Breast epithelium (tissue), 3 donors: Measurements from ENCODE around the gene BAIAP3.

Experiments
- POLR2A ChIP-seq: fragments of 450-650 bp; IDR thresholded peaks from one replicate; pipeline ENCODE4 v1.6.1; 2016; ENCODE audit warnings: antibody characterized with exemption, mild to moderate bottlenecking, moderate library complexity
- POLR2AphosphoS5 ChIP-seq, 3 donors: sonication (generic); formaldehyde crosslinking; IDR thresholded peaks; one replicate each; pipeline ENCODE4 v1.6.1; 2017; ENCODE audit warnings: antibody characterized with exemption in 3 of 3
- TF ChIP-seq, protein P1 (sequence below), 3 donors: fragments of 450-650 bp; IDR thresholded peaks; one replicate each; pipeline ENCODE4 v1.5.1; 2016 to 2017; ENCODE audit warnings: antibody characterized with exemption in 3 of 3, mild to moderate bottlenecking in 3 of 3, moderate library complexity in 3 of 3

DNA sequence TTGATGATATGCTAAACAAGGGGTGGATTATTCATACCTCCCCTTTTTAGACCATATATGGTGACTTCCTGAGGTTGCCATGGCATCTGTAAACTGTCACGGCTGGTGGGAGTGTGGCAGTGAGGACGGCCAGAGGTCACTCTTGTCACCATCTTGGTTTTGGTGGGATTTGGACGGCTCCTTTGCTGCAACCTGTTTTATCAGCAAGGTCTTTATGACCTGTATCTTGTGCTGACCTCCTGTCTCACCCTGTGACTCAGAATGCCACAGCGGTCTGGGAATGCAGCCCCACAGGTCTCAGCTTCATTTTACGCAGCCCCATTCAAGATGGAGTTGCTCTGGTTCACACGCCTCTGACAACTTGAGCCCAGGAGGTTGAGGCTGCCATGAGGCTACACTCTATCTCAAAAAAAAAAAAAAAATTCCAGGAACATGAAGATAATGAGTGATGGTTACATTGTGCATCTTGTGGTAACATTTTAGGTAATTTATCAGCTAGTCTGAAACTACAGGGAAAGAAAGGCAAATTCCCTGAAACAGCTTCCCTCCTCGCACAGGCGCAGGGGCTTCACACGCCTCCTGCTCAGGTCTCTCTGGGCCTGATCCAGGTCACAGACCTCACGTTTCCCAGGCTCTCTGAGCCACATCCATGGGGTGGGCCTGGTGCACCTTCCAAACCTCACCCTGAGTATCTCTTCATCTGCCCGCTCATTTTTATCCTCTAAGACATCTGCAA lies 39.4 kb upstream of the BAIAP3 start:
- TF ChIP-seq POLR2AphosphoS5 (IDR thresholded peaks at IDR 0.05): no peak
- TF ChIP-seq, protein P1, sequence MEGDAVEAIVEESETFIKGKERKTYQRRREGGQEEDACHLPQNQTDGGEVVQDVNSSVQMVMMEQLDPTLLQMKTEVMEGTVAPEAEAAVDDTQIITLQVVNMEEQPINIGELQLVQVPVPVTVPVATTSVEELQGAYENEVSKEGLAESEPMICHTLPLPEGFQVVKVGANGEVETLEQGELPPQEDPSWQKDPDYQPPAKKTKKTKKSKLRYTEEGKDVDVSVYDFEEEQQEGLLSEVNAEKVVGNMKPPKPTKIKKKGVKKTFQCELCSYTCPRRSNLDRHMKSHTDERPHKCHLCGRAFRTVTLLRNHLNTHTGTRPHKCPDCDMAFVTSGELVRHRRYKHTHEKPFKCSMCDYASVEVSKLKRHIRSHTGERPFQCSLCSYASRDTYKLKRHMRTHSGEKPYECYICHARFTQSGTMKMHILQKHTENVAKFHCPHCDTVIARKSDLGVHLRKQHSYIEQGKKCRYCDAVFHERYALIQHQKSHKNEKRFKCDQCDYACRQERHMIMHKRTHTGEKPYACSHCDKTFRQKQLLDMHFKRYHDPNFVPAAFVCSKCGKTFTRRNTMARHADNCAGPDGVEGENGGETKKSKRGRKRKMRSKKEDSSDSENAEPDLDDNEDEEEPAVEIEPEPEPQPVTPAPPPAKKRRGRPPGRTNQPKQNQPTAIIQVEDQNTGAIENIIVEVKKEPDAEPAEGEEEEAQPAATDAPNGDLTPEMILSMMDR (IDR thresholded peaks at IDR 0.05): no peak
- TF ChIP-seq POLR2A: no peak
